Astrocyte of the spinal cord (primary cell): ENCODE measurements around the gene LDLRAD3.
A peak's percentile ranks its signal among the peaks of the same experiment; 100 is the strongest.

ENCODE experiments used
- DNase-seq: peaks from one replicate; pipeline ENCODE4 v3.0.0; 2011; ENCODE audit warnings: low read depth, low spot score
- H3K4me3 ChIP-seq: 2 replicates; pipeline ENCODE4 v1.5.1; 2011; ENCODE audit warnings: low read depth, mild to moderate bottlenecking, low read length, moderate library complexity
- CTCF ChIP-seq: IDR thresholded peaks from 2 replicates; pipeline ENCODE4 v1.5.1; 2012; ENCODE audit warnings: low read depth, mild to moderate bottlenecking, low read length, inconsistent platforms
- in situ Hi-C: cut with HindIII; loops from 2 replicates; pipeline ENCODE4 v1.10.0; 2017; ENCODE audit warnings: low sequenced_read_pairs

Gene LDLRAD3

GRCh38 chr11:36074941-36075431, 131.1 kb downstream of the LDLRAD3 start:
- peak; percentile 90 for DNase-seq
- in situ Hi-C loops, result no loop called here
- TF ChIP-seq CTCF, result no peak
- no peak overlapping the region for H3K4me3 ChIP-seq

- no peak for TF ChIP-seq CTCF
- DNase-seq, result no peak
- in situ Hi-C loops, result no loop called here
- H3K4me3 ChIP-seq, result no peak overlapping the region
Observed at GRCh38 chr11:36077368-36077767, 133.5 kb downstream of the LDLRAD3 start.

DNA sequence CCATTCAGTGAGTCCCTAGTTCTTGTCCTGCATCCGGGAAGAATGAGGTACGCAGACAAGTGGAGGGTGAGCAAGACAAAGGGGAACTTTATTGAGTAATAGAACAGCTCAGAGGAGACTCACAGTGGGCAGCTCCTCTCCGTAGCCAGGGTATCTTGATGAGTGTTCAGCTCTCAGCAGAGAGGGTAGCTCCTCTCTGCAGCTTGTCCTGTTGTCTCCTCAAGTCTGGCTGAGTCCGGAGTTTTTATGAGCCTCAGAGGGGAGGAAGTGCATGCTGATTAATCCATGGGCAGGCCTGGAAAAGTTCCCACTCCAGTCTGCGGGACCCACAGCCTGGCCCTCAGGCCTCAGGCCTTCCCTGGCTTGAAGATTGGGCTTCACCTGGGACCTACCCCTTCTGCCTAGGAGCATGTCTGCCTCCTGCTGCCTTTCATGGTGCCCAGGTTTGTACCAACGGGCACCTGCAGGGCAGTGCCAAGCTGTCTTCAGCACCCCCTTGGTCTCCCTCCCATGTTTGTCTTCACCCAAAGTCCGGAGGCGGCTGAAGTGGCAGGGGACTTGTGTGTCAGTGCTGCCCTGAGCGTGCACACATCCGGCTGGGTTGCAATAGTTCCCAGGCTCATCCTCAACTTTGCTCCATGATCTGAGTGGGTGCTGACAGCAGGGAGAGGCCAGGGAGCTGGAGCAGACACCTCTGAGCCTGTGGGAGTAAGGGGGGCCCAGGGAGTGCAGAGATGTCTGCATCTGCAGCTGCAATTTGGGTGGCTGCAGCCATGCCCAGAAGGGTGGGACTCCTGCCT, 134.2 kb downstream of the LDLRAD3 start:
- no peak for TF ChIP-seq CTCF

DNA sequence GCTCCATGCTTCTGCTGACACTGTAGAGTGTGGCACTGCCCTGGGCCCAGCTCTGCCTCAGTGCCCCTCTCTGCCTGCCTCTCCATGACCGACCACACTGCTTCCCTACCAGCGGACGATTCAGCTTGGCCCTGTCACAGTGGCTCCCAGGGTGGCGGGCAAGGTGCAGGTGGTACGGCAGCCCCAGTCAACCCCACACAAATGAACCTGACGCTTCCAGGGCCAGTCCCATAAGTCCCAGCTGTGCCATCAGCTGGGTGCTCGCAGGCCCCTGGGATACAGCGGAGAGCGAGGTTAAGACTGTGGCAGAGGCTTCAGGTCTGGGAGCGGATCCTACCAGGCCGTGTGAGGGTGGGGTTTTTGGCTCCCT, 134.8 kb downstream of the LDLRAD3 start:
- DNase-seq, result no peak
- in situ Hi-C loops, result no loop called here
- no peak for TF ChIP-seq CTCF
- no peak overlapping the region for H3K4me3 ChIP-seq

More for the DNA sequence above, 134.2 kb downstream of the LDLRAD3 start:
- H3K4me3 ChIP-seq, result no peak overlapping the region
- no peak for DNase-seq
- in situ Hi-C loops, result no loop called here

DNA sequence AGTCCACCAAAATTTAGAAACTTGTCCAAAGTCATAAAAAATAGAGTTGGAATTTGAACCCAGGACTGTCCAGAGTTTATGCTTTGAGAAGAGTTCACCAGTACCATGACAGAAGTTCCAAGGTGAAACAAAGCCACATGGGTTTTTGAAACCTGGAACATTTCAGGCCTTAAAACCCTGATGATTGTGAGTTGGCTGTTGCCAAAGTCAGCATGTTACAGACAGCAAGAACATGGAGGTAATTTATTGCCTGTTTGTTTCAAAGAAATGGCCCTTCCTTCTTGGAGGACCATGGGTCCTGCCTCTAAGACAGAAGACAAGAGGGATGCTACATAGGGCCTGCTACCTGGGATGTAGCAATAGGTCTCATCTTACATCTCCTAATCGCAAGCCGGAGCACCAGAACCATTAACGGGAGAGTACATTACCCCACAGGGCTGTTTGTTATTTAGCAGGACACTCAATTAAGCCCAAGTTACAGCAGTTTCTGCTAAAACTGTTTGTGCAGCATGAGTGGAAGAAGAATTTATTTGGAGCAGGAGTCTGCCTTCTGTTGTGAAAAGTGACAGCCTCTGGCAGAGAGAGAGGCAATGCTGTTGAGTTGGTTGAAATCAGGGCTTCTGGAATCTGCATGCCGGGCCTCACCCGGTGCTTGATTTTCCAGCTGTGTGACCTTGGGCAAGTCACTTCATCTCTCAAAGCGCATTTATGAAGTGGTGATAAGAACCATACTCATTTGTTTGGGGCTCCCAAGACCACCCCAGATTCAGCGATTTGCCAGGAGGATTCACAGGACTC, 136.2 kb downstream of the LDLRAD3 start:
- in situ Hi-C loops, result no loop called here
- no peak for TF ChIP-seq CTCF
- DNase-seq, result no peak
- no peak overlapping the region for H3K4me3 ChIP-seq

DNA sequence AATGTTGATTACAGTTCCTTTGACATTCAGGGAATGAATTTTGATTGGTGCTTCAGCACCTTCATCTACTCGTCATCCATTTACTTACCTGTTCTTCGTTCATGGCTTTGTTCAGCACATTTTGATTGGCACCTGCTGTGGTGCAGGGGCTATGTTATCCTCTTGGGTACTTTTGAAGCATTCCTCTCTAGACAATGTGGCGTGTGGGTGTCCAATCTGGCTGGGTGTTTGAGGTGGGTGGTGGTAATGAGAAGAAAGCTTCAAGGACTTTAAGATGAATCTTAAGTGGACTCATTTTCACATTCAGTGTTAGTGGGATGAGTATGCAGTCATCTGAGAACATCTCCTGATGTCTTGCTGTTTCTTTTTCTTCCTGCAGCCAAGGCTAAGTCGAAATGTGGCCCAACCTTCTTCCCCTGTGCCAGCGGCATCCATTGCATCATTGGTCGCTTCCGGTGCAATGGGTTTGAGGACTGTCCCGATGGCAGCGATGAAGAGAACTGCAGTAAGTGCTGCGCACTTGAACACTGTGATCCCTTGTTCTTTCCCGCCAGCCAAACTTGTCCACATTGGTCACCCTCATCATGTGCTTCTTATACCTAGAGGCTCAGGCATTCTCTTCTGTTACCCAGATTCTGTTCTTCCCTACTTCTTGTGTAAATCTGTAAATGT, 137.5 kb downstream of the LDLRAD3 start:
- no peak for DNase-seq
- no peak for TF ChIP-seq CTCF
- H3K4me3 ChIP-seq, result no peak overlapping the region
- in situ Hi-C loops, result no loop called here
